GM19452 (cell line): ENCODE measurements around the gene ARPC1B.
A peak's percentile ranks its signal among the peaks of the same experiment; 100 is the strongest.
"Not testable (repeated sequence)": the region's sequence is repeated elsewhere in the genome, so short reads cannot be mapped to it uniquely, and the experiment has no call there.

Experiments used
- ATAC-seq: cut with Tn5 transposase; IDR thresholded peaks from one replicate; pipeline ENCODE4 v1.9.1; 2021; ENCODE audit not compliant: unreplicated experiment

The ARPC1B gene

DNA sequence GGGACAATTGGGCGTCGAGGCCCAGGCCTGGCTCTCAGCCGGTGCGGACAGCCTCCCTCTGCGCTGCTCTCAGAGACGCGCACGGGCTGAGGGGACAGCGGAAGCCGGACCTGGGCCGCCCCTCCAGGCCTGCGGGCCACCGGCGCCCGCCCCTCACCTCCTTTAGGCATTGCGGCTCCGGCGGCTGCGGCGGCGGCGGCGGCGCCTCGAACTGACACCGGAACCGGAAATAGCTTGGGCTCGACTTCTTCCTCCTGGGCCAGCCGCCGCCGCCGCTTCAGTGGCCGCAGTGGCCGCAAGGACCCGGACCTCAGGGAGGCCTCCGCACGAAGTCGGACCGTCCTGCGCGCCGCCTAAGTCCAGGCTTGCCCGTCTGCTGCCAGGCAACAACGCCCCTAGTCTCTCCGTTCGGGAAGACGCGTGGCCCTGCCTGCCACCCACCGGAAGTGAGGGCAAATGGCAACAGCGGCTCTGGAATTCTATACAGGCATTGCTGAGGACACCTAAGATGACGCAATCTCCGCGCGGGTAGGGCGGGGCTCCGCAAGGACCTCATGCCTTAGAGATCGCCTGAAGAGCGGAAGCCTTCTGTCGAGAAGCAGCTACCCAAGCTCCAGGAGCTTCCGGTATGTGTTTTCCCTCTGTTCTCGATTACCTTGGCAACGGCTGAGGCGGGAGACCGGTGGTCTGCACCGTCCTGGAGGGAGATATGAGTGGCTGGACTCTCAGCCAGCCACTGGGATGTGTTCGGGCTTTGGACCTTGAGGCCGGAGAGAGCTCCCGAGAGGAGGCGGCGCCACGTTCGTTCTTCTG, 34.1 kb downstream of the ARPC1B start, which contains the start of the genes BUD31 and PDAP1:
Gene BUD31 (plus strand): TSS at position 591 of the 813 bp plus-strand sequence. CDS start 2,124 bp downstream, outside the sequence.
Gene PDAP1 (minus strand): TSS at position 219 of the 813 bp plus-strand sequence. CDS start 49 bp downstream, at position 170.
- ATAC-seq = peak; percentile 76

DNA sequence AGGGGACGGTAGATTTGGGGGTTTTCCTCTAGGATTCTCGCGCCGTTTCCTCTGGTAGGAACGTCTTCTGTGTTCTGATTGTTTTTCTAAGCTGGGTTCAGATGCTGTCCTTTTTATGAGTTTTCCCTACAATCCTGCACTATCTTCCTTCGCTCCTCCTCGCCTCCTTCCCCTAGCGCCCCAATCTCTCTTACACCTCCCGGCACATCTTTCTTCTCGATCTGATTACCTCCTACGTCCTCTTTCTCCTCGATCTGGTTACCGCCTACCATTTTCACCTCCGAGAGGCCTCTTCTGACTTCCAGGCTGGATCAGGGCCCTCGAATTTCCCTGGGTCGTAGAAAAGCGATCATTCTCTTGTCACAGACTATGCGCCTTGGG, 34.7 kb downstream of the ARPC1B start:
- peak; percentile 3 for ATAC-seq

DNA sequence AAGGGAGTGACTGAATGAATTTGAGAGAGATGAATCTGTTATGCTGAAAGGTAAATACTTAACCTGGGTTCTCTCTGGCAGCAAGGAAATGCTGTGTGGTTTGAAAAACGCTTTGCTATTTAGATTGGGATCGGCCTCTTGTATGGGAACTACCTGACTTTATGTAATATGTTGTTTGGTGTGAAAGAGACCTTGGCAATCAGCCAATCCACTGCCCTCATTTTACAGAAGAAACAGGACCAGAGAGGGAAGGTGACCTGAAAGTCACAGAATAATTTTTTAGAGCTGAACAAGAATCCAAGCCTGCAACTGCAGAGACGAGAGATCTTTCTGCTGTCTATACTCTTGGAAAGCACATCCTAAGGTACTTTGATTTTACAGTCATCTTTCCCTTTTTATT, 35.3 kb downstream of the ARPC1B start:
- ATAC-seq = no peak

DNA sequence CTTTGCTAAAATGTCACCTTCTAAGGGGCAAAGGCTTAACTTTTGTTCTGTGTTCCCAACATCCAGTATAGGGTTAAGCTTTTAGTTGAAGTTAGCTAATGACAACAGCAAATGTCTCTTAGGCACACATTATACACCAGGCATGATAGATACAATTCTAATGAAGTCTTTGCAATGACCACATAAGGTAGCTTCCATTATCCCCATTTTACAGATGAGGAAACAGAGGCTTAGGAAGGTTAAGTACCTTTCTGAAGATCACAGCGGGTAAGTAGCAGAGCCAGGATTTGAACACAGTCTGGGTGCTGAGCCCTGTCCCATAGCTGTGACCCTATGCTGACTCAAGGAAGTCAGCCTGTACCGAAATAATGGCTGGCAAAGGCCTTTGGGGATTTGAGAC, 36.1 kb downstream of the ARPC1B start:
- no peak for ATAC-seq

DNA sequence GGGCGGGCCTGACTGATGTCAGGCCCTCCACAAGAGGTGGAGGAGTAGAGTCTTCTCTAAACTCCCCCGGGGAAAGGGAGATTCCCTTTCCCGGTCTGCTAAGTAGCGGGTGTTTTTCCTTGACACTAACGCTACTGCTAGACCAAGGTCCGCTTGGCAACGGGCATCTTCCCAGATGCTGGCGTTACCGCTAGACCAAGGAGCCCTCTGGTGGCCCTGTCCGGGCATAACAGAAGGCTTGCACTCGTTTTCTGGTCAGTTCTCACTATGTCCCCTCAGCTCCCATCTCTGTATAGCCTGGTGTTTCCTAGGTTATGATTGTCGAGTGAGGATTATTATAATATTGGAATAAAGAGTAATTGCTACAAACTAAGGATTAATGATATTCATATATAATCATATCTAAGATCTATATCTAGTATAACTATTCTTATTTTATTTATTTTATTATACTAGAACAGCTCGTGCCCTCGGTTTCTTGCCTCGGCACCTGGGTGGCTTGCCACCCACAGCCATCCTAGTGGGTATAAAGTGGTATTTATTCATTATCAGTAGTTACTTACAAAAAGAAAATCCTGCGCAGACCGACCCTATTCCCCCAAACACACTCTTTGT, 41.1 kb downstream of the ARPC1B start:
- not testable (repeated sequence) for ATAC-seq

DNA sequence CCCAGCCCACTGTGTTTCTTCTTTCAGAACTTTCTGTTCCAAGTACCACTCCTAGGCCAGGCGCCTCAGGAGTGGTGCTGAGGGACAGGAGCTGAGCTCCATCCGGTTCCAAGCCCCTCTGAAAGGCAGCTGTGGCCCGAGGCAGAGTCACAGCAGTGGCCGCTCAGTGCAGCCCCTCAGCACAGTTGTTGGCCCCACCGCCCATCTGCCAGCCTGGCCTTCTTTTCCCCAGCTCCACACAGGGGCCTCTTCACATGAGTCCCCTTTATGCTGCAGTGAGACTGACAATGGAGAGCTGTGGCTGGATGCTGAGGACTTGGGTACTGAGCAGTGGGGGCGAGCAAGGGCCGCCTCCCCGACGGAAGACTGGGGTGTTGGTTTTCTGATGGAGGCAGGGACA, 43.7 kb downstream of the ARPC1B start:
- no peak for ATAC-seq

DNA sequence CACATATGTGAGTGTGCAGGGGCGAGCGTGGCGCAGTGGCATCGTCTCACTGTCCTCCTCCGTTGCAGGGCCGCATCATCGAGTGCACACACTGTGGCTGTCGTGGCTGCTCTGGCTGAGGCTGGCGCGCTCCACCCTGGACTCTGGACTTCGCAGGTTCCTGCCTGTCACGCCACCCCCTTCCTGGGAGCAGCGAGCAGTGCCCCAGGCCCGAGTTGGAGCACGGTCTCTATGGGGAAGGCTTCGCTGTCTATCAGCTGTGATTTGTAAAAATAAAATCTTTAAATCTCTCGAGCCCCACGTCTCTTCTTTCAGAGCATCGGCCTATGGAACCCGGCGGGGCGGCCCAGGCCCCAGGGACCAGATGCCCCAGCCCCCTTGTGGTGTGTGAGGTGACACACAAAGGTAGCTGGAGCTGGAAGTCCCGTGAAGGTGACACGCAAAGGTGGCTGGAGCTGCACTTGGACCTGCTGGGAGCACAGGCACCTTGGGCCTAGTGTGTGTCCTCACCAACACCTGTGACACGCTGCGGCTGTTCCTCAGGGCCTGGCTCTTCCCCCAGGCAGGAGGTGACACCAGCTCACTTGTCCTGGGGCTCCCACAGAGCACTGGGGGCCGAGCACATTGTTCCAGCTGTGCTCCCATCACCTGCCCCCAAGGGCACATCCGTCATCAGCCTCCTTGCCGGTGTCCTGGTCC, 44.9 kb downstream of the ARPC1B start:
- ATAC-seq = no peak

DNA sequence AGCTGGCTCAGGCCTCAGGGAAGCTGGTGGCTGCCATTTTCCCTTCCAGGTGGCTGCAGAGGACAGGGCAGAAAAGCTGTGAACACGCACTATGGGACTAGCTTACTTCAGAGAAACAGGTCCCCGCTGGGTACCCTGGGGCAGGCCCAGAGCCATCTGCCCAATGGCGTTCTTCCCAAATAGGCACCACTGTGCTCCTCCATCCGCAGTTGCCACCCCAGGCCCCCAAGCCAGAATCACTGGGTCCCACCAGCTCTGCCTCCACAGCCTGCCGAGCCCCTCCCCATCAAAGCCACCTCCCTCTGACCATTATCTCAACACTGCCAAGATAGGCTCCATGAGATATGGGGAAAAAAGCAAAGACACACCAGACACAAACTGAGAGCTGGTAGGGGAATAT, 45.7 kb downstream of the ARPC1B start:
- no peak for ATAC-seq

DNA sequence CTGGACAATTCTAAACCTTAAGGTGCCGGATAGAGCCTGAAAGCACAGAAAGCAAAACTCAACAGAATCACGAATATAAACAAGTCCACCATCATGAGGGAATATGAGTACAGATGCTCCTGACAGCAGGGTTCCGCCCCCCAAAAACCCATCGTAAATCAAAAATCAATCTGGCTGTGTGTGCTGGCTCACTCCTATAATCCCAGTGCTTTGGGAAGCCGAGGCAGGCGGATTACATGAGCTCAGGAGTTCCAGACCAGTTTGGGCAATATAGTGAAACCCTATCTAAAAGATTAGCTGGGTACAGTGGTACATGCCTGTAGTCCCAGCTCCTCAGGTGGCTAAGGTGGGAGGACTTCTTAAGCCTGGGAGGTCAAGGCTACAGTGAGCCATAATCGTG, 46.5 kb downstream of the ARPC1B start:
- ATAC-seq = no peak

DNA sequence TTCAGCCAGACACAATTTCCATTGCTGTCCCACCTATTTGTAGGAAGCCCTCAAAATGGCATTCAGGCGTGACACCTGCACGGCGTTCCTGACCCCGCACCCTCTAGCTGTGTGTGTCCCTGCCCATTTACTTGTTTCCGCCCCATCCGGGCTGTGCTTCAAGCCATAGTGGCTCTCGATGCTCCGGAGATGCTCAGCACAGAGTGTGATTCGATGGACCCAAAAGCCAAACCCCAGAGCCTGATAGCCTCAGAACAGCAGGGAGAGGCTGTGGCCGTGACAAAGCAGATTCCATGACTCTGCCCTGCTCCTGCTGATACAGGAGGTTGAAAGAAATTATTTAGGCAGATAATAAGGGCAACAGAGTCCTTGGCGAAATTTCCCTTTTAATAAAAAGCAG, 47.7 kb downstream of the ARPC1B start:
- no peak for ATAC-seq

DNA sequence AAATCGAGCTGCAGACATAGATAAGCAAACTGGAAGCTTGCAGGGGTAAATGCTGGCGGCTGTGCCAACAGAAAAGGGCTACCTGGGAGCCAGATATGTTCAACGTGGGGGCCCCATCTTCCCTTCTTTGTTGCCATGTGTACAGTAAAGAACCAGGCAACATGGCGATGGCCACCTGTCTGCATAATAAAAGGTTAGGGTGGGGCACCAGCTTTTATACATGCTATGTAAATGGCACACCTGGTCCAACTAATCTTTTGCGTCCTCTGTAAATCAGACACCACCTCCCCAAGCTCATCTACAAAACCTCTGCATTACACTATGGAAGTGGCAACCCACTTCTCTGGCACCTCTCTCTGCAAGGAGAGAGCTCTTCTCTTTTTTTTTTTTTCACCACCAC, 48.1 kb downstream of the ARPC1B start:
- no peak for ATAC-seq

DNA sequence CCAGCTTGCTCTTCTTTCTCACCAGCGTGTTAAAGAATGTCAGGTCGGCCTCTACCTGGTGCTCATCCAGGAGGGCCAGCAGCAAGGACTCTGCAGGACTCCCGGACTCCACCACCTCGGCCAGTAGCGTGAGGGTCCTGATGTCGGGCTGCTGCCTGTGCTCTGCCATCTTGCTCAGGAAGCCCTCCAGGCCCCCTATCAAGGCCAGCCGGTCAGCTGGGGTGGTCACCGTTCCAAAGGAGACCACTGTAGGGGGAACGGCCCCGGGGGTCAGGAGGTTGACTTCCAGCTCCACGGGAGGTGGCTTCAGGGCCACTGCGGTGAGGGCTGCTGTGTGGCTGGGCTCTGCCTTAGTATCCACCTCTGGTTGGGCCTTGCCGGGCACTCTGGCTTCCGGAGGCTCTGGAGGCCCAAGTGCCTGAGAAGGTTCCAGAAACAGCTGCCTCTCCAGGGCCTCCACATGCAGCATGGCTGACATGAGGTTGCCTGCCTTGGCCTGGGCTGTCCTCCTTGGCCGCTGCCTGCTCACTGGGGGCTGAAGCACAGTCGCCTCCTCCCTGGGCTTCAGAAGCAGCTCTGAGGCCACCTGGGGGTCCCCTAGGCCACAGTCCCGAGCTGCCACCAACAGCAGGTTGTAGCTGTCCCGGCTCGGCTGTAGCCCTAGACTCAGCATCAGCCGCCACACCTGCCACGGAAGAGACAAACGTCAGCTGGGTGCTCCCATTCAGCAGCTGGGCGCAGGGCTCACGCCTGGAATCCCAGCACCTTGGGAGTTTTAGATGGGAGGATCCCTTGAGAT, 50.6 kb downstream of the ARPC1B start:
- ATAC-seq = no peak

DNA sequence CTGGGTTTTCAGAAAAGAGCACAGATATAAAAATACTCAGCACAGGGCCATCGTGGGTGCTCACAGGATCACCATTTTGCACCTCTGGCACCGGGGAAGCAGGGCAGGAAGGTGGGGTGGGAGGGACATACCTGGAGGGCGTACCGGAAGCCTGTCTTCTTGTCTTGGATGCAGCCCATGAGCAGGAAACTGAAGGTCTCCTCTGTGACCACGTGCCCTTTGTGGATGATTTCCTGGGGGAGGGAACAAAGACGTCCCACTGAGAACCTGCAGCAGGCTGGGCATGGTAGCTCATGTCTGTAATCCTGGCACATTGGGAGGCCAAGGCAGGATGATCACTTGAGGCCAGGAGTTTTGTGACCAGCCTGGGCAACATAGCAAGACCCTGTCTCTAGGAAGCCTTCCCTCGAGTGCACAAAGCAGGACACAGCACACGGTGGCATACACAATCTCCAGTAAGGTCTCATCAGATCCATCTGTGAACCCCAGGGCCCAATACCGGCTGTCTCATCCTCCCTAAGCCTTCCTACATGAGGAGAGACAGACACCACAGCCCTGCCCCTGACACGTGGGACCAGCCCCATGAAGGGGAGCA, 54.5 kb downstream of the ARPC1B start:
- ATAC-seq = no peak

DNA sequence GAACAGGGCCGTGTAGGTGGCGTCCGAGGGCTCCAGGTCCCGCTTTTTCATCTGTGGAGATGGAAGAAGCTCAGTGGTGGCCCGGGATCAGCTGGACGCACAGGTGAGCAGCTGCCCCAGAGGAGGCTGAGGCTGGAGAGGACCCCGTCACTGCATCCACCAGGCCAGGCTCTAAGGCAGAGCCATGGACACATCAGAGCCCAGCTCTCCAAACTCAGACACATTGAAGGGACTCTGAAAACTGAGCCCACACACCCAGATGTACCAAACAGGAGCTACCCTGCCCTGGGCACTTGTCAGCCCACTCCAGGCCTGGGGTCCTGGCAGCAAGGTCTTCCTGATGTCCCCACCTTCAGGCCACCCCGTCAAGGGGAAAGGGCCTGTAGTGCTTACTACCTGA, 55.2 kb downstream of the ARPC1B start:
- ATAC-seq = no peak

DNA sequence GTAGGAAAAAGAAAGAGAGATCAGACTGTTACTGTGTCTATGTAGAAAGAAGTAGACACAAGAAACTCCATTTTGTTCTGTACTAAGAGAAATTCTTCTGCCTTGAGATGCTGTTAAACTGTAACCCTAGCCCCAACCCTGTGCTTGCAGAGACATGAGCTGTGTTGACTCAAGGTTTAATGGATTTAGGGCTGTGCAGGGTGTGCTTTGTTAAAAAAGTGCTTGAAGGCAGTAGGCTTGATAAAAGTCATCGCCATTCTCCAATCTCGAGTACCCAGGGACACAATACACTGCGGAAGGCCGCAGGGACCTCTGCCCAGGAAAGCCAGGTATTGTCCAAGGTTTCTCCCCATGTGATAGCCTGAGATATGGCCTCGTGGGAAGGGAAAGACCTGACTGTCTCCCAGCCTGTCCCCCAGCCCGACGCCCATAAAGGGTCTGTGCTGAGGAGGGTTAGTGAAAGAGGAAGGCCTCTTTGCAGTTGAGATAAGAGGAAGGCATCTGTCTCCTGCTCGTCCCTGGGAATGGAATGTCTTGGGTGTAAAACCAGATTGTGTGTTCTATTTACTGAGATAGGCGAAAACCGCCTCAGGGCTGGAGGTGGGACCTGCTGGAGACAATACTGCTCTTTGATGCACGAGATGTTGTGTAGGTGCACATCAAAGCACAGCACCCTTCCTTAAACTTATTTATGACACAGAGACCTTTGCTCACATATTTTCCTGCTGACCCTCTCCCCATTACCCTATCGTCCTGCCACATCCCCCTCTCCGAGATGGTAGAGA, 57.4 kb downstream of the ARPC1B start:
- not testable (repeated sequence) for ATAC-seq

DNA sequence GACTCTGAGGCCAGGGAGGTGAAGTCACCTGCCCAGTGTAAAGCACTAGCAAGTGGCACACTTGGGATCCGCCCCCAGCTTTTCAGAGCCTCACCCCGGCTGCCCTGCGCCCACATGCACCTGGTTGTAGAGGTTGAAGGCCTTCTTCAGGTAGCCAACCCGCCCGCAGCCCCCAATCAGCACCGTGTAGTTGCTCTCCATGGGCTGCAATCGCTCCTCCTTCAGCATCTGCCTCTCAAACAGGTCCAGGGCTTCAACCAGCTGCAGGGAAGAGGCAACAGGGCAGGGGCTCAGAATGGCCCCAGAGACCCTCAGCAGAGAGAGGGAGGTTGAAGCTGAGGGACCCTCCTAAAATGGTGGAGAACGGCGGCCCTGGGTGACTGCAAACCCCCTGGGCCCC, 58.6 kb downstream of the ARPC1B start:
- no peak for ATAC-seq

DNA sequence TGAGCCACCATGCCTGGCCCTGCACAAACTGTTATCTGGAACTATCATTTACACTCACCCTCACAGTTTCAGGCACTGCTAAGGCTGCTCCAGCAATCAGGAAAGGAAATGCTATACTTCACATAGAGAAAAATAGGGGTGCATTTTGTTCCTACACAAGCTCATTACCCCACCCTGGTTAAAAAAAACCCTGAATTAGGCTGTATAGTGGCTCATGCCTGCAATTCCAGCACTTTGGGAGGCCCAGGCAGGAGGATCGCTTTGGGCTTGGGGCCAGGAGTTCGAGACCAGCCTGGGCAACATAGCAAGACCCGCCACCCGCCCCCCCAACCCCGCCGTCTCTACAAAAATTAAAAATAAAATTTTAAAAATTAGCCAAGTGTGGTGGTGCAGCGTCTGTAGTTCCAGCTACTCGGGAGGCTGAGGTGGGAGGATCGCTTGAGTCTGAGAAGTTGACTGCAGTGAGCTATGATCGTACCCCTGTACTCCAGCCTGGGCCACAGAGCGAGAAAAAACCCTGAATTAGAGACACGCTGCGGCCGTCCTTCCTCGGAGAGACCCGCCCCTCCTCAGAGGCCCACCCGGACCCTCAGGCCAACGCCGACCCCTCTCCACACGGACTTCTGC, 63.5 kb downstream of the ARPC1B start:
- no peak for ATAC-seq

DNA sequence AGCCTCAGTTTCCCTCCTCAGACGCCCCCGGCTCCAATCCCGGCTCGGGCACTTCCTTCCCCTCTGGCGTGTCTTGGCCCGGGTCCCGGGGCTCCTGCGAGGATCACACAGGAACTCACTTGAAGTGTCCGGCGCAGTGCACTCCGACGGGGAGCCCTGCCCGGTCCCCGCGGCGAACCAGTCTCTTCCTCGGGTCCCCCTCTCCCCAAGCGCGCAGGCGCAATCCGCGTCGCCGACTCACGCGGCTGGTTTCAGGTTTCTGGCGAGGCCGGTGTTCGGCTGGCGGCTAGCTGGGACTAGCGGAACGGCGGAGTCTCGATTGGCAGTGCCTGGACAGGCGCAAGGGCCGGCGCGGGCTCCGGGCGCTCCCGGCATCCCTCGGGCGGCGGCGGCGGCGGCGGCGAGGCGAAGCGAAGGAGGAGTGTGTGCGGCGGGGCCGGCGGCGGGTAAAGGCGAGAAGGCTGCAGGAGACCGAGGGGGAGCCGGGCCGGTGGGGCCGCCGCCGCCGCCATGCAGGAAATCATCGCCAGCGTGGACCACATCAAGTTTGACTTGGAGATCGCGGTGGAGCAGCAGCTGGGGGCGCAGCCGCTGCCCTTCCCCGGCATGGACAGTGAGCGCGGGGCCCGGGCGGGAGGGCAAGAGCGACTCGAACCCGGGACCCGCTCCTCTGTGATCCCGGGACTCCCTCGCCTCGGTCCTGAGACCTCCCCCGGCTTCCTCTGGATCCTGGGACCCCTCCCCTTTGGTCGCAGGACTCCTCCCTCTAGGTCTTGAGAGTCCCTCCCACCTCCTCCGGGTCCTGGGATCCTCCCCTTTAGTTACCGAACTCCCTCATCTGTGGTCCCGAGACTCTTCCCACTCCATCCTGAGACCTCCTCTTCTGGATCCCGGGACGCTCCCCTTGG, 64.3 kb downstream of the ARPC1B start, which contains the start of the genes CPSF4 and PTCD1:
Gene CPSF4 (plus strand): TSS at position 371 of the 908 bp plus-strand sequence. CDS start 140 bp downstream, at position 511.
Gene PTCD1 (minus strand): TSS at position 226 of the 908 bp plus-strand sequence. CDS start 3,556 bp downstream, outside the sequence.
- peak; percentile 90 for ATAC-seq
